ENCODE results near the gene ABHD17C. TPM values are rescaled to one million over a fixed set of nuclear protein-coding genes. Genes with fewer than 3 reads are reported as not detected.
A peak's percentile ranks its signal among the peaks of the same experiment; 100 is the strongest.

ABHD17C gene
- total and polyA plus RNA-seq, 2 of the 8 experiments (the other 6 are each of a cell fraction or from before 2014, with no cell fraction given), result 20.2 to 29.8 TPM

- no peak overlapping the region for H3K4ac ChIP-seq (replicated peaks; ENCODE audit: insufficient read length, low read depth, low read length)
- H2AK5ac ChIP-seq (ENCODE audit: low read depth, low read length), result 0 out of 2 replicates have a peak overlapping the region, but pooled peaks have one; percentile 49
- no peak overlapping the region for H3K14ac ChIP-seq (ENCODE audit: insufficient read length)
- no peaks in the 10 kb centered on the region for H3K36me3 ChIP-seq (ENCODE audit: control insufficient read depth in 2 of 4, insufficient read depth in 4 of 4, low read length in 3 of 4)
- FAIRE-seq (no peak), DNase-seq (ENCODE audit: low read depth in 1 of 2, low spot score in 2 of 2) (no peak)
- no peak overlapping the region for H3K23ac ChIP-seq (ENCODE audit: insufficient read length)
- H3K4me3 ChIP-seq (ENCODE audit: extremely low read depth in 1 of 4, insufficient read depth in 2 of 4, low read depth in 3 of 4, low read length in 4 of 4), result no peak overlapping the region
- H3K4me2 ChIP-seq (ENCODE audit: insufficient read depth in 1 of 2, low read depth in 2 of 2, low read length in 2 of 2), result no peak overlapping the region
- no peak overlapping the region for H4K5ac ChIP-seq (ENCODE audit: insufficient read length, low read depth, low read length)
- no peak overlapping the region for H3K9ac ChIP-seq (replicated peaks in 1 of 4; ENCODE audit: extremely low read depth in 1 of 4, low read depth in 3 of 4, low read length in 3 of 4)
- TF ChIP-seq HDAC2 (IDR thresholded peaks at IDR 0.05; ENCODE audit: borderline replicate concordance in 1 of 2, low read depth in 2 of 2, low read length in 2 of 2) (no peak), GABPA (IDR thresholded peaks at IDR 0.05; ENCODE audit: borderline replicate concordance, insufficient read depth, low read length) (no peak), EGR1 (IDR thresholded peaks at IDR 0.05; ENCODE audit: borderline replicate concordance, low read depth, low read length) (no peak), NANOG (IDR thresholded peaks at IDR 0.05; ENCODE audit: insufficient read depth, low read depth, low read length, poor library complexity, severe bottlenecking) (no peak), ATF2 (IDR thresholded peaks at IDR 0.05; ENCODE audit: low read length) (no peak), ATF3 (IDR thresholded peaks at IDR 0.05; ENCODE audit: insufficient read depth, low read depth, low read length) (no peak), RAD21 (IDR thresholded peaks at IDR 0.05 in 1 of 2, conservative IDR thresholded peaks at IDR 0.05 in 1 of 2; ENCODE audit: low read depth in 2 of 2, low read length in 2 of 2) (no peak)
- ChIA-PET POLR2A (ENCODE audit: partially characterized antibody) (interaction anchor here (1.0 kb wide), 1 partner anchor 8 kb away, joined by 3 read pairs; no protein-coding TSS in a partner anchor), CTCF (ENCODE audit: partially characterized antibody) (interaction anchor here (1.0 to 3.4 kb wide), 5 partner anchors 11 to 137 kb away, joined by 3 to 14 read pairs (median 4); partner anchors contain the start of gene CEMIP)
- no peak overlapping the region for H2BK120ac ChIP-seq (replicated peaks; ENCODE audit: low read depth, low read length)
- H3K9me3 ChIP-seq (ENCODE audit: insufficient read depth in 2 of 2, low read depth in 1 of 2, low read length in 1 of 2), result no peaks in the 10 kb centered on the region
- no peak overlapping the region for H2BK15ac ChIP-seq (ENCODE audit: low read length)
- no peak overlapping the region for H4K91ac ChIP-seq (replicated peaks; ENCODE audit: insufficient read length, low read length)
- WGBS, 2 experiments (ENCODE audit: extremely low coverage in 1 of 2, insufficient coverage in 1 of 2, insufficient read length in 1 of 2, insufficient replicate concordance in 2 of 2, low coverage in 1 of 2, low lambda C conversion rate in 2 of 2, missing lambda C conversion rate in 1 of 2), result 93% methylated on average over 2 of the region's 3 CpGs; no CpG with 5 or more reads in 1 of the 2 experiments
- H4K8ac ChIP-seq (ENCODE audit: extremely low read depth, insufficient read depth, low read length), result no peak overlapping the region
- H2AFZ ChIP-seq (ENCODE audit: low read length), result no peak overlapping the region
- peaks cover 4% of the 10 kb centered on the region for H3K79me1 ChIP-seq (ENCODE audit: low read depth, low read length)
- H2BK12ac ChIP-seq (ENCODE audit: low read depth, low read length), result no peak overlapping the region
- H3K23me2 ChIP-seq (ENCODE audit: low read depth, low read length), result no peaks in the 10 kb centered on the region
- peaks cover 0 to 42% of the 10 kb centered on the region in 2 experiments; a peak in 3 of 4 replicates for H3K79me2 ChIP-seq (ENCODE audit: control insufficient read depth in 1 of 2, insufficient read depth in 2 of 2, low read length in 2 of 2)
- peaks cover 0 to 3% of the 10 kb centered on the region in 2 experiments for H4K20me1 ChIP-seq (replicated peaks in 1 of 2; ENCODE audit: control insufficient read depth in 1 of 2, insufficient read depth in 2 of 2, low read length in 2 of 2)
- no peak overlapping the region for H3K27ac ChIP-seq (ENCODE audit: low read depth, low read length)
- H3K18ac ChIP-seq (ENCODE audit: extremely low read depth, low read length), result no peak overlapping the region
- no peaks in the 10 kb centered on the region for H3K27me3 ChIP-seq (replicated peaks in 1 of 4; ENCODE audit: control insufficient read depth in 3 of 4, extremely low read depth in 1 of 4, insufficient read depth in 3 of 4, low read length in 3 of 4)
- H3K4me1 ChIP-seq (replicated peaks in 1 of 4; ENCODE audit: control insufficient read depth in 3 of 4, insufficient read depth in 4 of 4, low read length in 3 of 4), result peaks cover 0 to 10% (median 6%) of the 10 kb centered on the region in 4 experiments; a peak in 4 of 7 replicates
- no peak overlapping the region for H3K56ac ChIP-seq (replicated peaks; ENCODE audit: insufficient read length, low read depth, low read length)
- H2BK20ac ChIP-seq (ENCODE audit: low read length), result no peak overlapping the region
- H2BK5ac ChIP-seq (ENCODE audit: low read depth, low read length), result no peak overlapping the region
Measured at GRCh38 chr15:80703965-80704364, 8.9 kb downstream of the ABHD17C start.

Data from H1 (cell line).